CD4-positive, alpha-beta T cell treated with Interferon gamma for 1 hour (primary cell): ENCODE results near the gene KCNMA1.

ENCODE experiments used
- DNase-seq: peaks from one replicate; pipeline ENCODE4 v3.0.0-alpha.2; 2020

The KCNMA1 gene

DNA sequence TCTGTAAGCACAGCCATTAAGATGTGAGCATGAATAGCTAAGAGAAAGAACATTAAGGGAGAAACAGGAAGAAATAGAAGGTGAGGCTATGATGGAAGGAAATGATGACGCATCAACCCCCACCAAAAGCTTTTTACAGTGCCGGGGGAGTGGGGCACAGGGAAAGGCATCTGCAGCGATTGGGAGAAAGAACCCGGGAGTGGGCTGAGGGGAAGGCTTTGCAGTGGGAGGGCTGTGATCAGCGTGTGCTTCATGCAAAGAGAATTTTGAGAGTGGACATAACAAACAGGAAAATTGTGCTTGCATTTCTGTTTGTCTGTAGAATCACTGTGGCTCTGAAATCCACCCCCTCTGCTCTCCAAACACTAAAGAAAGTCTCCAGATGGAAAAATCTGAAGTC is 250.8 kb downstream of the KCNMA1 start:
- no peak for DNase-seq

DNA sequence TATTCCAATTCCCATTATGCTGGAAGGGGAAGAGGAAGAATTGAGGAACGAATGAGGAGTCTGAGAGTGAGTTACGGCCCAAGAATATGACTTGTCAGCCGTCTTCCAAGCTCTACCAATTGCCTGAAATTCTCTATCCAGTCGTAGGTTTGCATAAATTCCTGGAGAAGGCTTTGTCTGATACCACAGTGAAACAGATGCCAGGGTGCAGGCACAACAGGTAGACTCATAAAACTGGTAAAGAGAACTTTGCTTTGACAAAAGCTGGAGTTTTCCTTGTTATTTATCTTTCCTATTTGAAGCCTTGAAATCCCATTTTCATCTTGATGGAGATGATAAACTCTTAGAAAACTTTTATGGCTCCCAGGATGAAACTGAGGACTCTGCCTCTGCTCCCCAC is 251.2 kb downstream of the KCNMA1 start:
- no peak for DNase-seq

DNA sequence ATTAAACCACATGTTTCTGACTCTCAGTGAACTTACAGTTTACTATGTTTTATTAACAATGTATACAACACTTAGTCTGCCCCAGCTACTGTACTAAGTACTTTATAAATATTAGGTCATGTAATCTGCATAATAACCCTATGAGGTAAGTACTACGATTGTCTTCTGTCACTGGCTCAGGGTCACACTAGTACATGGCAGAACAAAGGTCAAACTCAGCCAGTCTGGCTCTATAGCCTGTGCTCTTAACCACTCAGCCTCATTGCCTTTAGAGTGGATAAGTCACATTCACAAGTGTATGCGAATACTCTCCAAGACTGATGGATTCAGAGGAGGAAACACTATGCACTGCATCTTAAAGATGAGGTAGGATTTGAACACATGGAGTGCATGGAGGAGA is 252.3 kb downstream of the KCNMA1 start:
- DNase-seq = no peak

DNA sequence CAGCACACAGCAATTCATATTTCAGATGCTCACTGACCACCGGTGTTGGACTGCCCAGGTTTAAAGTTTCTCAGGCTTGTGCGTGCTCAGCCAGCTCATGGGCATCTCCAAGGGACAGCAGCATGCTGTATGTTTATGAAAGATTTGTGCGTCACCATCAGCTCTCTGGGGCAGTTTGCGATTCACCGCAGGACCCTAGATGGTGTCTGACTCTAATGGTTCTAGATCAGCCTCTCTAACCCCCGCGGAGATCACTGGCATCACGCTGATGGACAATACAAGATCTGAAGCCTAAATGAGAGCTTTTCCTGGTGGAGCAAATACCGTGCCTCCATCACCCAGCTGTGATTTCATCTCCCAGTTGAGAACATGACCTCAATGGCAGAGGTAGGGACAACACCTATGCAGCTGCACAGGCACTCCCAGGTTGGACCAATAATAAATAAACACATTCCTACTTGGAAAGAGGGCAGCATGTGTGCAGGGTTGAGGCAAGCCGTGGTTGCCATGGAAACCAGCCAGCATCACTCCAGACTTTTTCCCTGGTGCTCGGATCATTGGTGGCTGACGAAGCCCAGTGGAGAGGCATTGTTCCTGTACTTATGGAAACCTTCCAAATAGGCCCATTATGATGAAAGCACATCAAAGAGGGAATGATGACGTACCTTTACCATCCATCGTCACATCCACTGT is 253.6 kb downstream of the KCNMA1 start:
- DNase-seq = no peak

DNA sequence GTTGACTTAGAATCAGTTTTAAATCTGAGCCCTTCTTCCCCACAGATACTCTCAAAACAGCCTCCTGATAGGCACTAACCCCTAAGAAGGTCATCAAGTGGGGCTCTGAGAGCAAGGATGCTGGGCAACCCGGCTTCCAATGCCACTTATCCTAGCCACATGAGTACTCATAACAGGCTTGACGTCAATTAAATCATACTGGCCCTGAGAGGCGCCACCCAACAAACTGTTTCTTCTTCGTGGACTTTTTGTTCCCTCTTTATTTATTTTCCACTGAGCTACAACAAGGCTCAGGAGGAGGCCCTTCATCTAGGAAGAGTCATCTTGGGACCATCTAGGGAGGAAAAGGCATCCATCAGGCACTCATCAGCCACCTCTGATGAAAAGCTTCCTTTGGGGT is 255.9 kb downstream of the KCNMA1 start:
- no peak for DNase-seq

DNA sequence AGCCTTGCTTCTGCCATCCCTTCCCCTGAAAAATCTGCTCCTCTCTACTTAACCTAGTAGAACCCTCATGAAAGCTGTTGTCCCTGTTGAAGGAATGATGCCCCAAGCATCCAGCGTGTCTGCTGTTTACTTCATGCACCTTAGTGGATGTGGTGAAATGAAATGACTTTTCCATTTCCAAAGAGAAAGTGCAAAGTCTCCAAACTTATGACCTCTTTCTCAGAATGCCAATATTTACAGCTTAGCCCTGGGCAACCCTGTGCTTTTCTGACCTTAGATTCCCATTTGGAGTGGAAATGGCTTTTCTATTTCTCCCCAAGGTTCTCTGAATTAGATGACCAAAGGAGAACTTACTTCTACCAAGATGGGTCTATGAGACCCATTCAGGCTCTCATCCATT is 256.9 kb downstream of the KCNMA1 start:
- DNase-seq = no peak

DNA sequence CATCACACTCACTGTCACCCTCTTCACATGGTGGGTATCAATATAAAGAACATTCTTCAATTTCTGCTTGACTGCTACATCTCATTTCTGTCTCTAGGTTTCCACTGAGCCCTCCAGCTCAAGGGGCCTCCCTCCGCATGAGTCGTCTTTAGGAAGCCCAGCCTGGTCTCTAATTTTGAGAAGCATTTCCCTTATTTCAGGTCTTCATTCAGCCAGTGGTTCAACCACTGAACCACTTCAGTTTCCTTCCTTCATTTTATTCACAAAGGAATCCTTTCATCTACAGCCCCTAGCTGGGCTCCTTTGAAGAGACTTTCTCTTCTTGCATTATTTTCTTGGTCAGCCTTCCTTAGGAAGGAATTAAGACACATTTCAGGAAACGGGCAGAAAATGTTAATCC is 257.4 kb downstream of the KCNMA1 start:
- DNase-seq = no peak

DNA sequence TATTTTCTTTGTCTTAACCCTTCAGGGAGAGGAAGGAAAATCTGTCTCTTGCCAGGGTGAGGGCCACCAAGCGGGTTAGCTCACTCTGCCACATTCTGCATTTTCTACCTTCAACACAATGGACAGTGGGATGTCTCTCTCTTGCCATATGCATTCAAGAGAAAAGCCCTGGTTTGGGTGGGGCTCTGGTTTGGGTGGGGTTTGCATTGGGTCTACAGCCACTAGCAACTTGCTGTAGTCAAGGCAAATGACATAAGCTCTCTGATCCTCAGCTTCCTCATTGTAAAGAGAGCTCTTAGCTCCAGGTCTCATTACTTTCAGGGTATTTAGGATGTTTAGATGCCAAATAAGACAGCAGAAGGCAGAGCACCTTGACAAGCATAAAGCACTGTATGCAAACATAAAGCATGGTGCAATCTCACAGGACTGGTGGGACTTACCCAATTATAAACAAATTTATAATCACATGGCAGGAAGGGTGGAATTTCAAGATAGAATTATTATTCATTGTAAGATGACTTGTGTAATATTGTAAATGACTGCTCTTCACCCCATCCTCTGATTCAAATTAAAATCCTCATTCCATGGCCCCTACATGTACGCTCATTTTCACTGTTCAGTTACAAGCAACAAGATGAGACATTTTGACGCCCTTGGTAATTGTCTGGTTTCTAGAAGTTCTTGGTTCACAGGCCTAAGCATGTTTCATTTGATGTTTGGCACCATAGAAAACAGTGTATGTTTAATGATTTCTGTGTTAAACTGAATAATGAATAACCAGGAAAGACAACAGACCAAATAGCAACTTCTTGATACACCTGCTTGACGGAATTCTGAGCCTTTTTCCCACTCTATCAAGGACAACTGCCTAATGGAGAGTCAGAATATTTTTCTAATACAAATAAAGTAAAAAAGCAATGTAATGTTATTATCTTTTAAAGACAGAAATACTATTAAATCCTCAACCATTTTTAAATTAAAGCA is 258.9 kb downstream of the KCNMA1 start:
- no peak for DNase-seq

DNA sequence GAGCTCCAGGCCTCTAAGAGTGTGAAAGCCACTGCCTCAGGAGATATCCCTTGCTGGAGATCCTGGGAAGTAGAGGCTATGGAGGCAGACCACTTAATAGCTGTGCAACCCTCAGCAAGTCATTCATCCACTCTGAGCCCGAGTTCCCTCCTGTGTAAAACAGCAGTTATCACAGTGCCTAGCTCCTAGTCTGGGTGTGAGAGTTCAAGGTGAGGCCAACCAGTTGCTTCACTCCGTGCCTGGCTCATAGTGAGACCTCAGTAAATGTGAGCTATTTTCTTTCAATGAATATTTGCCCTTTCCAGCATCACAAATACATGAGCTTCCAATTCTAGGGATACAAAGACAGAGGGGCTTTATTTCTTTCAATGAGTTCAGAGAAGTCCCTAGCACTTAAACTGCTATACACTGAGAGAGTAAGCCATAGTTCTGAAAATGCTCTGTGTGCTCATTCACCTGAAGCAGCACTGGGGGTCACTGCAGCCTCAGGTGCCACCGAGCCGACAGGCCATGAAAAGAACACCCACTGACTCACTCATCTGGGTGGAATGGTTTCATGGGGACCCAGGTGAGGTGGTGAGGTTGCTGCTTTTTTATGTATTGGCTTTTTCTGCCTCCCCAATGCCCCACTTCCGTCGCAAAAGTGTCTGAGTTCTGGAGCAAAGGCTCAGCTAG is 259.8 kb downstream of the KCNMA1 start:
- no peak for DNase-seq

DNA sequence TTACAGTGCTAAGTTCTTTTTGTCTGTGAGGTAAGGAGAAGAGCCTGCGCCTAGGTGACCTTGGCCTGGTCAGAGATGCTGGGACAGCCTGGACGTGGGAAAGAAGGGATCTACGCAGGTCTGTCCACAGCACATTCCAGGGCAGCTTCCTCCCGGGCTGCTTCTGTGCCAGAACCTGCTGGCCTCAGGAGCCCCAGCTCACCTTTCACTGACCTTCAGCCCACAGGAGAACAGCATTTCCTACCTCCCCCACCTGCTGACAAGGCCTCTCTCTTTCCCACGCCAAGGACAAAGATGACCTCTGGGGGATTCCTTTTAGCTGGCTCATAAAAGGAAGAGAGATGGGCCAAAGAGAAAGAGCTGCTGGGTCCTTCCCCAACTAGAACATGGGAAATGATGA is 260.6 kb downstream of the KCNMA1 start:
- no peak for DNase-seq

DNA sequence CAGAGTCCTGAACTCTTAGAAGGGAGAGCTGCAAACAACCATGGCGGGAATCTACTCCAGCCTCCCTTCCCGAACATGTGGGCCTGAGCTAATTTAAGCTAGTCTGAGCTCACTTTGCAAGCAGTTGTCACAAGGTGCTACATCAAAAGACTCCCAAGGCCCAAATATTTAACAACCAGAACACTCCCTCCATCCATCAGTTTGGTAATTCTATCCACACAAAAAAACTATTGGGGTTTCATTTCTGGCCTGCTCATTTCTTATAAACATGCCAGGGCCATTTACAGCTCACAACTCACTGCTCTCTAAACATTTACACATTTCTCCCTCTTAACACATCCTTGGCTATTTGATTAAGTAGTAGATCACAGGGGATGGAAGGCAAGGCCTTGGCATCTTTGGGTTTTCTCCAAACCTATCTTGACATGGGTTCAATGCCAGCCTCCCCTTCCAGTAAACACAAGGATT is 263.4 kb downstream of the KCNMA1 start:
- DNase-seq = no peak

DNA sequence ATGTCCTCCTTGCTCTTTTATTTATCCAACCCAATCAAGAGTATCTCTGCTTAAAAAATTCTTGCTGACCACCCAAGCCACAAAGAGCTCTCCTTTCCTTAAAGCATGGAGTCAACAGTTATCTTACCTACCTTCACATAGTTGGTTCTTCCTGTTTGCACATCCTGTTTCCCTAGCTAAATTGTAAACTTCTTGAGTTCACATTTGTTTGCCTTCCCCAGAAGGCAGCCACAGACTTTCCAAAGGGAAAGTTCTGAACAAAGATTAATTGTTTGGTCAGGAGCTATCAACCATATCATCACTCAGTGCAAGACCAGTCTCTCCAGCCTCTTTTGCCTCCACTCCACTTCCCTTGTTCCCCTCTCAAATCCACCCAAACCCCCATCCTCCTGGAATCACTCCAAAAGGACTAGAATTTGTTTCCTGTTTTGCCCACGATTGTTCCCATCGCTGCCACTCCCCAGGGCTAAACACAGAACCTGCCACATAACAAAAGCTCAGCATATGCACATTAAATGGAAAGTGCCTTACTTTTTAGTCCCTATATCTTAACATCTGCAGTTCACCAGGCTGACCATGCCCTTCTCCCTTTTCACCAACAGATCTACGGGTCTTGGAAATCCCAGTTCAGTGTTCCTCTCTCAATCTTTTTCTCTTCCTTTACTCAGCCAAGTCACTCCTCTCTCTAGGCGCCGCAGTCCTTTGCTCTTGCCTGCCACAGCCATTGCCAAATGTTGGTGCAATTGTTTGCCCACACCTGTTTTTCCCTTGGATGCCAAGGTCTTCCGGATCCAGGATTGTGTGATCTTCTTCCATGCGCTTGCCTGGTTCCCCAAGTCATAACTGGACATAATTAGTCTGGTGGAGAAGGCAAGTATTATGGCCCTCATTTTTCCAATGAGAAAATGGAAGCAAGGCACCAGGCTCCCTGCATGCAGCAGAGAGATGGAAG is 265.5 kb downstream of the KCNMA1 start:
- no peak for DNase-seq

DNA sequence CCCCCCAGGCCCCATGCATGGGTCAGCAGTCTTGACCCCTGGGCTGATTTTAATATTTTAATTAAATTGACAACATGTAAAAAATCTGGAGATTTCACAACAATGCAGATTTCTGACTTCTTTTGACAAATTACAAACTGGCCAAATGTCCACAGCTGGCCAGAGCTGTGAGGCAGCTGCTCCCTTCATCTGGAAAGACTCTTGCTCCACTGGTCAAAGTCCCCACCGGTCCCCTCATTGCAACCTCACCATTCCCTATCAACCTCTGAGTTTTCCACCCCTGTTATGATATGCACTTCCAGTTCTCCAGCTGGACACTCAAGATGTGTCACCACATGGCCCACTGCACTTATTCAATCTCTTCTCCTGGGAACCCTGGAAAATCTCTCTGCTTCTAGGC is 266.2 kb downstream of the KCNMA1 start:
- no peak for DNase-seq

DNA sequence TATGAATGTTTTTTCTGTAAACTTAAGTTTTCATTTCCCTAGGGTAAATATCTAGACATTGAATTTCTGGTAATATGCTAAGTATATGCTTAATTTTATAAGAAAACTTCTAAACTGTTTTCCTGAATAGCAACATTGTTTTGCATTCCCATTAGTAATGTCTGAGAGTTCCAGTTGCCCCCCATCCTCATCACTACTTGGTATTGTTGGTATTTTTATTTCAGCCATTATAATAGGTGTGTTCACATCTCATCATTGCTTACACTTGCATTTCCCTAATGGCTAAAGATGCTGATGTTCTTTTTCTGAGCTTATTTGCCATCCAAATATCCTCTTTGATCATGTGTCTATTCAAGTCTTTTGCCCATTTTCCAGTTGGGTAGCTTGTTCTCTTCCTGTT is 269.6 kb downstream of the KCNMA1 start:
- DNase-seq = no peak

DNA sequence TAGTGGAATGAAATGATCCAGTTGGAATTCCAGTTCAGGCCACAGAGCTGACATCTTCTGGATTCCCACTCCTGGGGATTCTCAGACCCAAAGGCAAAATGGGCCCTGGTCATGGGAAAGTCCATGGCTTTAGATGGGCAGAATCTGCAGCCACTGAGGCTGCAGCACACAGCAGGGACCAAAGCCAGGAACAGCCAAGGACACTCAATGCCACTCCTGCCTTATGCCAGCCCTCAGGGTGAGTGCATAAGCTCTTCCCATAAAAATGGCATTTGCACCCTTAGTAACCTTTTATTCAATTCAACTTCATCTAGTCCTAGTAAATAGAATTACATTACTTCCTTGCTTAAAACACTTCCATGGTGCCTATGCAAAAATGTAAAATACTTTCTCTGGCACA is 274.4 kb downstream of the KCNMA1 start:
- DNase-seq = no peak

DNA sequence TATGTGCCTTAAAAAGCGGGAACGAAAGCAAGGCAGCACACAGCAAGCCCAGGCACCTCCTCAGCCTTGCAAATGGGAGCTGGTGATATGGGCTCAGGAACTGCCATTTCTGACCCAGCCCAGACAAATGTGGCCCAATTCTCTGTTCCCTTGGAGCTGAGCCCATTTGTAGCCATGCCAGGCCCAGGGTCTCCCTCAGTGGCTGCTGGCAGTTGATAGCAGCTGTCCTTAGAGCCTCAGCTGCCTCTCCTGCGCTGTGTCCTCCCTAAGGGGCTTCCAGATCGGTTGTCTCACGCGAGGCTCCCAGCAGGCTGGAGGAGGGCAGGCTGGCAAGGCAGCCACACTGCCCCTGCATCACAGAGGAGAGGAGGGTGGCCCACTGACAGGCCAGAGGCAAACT is 275.8 kb downstream of the KCNMA1 start:
- no peak for DNase-seq

DNA sequence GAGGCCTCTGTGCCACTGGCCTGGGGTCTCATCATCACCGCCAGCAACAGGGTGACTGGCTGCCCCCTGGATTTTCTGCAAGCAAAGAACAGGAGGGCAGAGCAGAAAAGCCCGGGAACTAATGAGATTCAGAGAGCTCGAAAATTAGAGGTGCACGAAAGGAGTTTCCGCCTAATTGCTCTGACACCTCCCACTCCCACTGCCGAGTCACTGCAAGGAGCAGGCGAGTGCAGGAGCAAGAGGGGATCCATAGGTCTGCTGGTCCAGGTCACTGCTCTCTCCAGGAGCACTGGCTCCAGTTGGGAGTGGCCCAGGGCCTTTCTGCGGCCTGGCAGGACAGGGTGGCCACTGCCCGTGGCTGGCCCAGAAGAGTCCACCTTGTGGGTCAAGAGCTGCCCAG is 276.2 kb downstream of the KCNMA1 start:
- DNase-seq = no peak

DNA sequence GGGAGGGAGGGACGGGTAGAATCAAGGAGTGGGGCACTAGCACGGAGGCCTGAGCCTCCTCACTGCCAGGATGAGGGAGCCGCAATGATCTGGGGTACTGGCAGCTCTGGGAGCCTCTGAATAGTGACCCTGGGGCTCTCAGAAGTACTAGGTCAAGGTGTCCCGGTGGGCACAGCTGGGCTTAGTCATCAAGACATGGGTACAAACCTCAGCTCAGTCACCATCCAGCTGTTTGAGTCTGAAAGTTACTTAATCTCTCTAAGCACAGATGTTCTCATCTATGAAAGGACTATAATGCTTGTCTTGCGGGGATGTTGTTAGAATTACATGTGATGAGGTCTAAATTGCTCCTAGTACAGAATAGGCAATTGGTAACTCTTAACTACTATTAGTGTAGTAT is 276.8 kb downstream of the KCNMA1 start:
- no peak for DNase-seq

DNA sequence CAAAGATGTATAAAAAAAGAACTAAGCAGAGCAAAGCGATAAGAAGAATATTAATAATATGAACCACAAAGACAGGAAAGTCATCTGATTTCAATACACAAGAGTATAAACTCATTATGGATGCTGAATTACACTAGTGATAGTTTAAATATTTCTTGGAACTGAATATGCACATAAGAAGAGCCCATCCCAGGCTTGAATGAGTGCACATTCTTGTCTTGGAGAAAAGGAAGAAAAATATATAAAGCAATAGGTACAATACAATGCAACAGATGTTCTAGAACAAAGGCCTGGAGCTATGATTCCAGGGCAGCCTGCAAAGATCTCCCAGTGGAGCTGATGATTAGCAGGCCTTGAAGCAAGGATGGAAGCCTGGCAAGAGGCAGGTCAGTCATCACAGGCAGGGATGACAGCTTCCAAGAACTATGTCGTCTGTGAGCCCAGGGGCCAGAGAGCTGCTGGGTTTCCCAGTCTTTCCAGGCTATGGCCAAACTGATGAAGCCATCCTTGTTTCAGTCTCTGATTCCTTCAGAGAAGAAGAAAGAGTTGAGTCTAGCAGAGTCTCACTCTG is 277.6 kb downstream of the KCNMA1 start:
- no peak for DNase-seq

DNA sequence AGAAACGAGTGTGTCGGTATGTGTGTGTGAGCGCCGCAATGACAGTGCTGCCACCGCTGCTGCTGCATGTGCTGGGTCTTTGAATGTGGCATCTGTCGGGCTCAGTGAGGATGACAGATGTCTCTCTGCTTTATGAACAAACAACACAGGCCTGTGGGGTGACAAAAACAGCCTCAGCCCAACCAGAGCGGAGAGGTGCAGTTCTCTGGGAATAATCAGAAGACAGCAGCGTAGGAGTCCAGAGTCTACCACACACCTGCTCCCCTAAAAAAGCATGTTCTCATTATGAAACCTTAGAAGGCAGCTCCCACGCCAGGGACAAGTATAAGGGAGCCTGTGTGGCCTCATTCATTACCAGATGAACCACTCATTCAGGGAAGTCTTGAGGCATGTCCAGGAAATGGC is 278.3 kb downstream of the KCNMA1 start:
- DNase-seq = no peak

DNA sequence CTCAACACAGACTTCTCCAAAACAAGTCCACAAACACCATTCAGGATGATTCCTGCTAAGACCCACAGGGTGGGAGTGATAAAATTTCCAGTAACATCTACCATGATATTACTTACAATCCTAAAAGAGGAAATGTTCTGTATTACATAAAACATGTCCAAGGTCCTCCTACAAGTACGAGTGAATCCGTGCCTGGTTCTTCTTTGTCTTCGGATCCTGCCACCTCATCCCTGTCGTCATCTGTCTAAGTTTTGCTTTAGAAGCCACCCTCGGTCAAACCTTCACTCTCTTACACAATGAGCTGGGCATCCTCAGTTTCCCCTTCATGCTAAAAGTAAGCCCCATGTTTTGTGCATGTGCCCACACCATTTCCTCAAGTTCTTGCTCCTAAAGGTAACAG is 279.0 kb downstream of the KCNMA1 start:
- no peak for DNase-seq
